Measurements from ENCODE around the gene GPR22.

The GPR22 gene

DNA sequence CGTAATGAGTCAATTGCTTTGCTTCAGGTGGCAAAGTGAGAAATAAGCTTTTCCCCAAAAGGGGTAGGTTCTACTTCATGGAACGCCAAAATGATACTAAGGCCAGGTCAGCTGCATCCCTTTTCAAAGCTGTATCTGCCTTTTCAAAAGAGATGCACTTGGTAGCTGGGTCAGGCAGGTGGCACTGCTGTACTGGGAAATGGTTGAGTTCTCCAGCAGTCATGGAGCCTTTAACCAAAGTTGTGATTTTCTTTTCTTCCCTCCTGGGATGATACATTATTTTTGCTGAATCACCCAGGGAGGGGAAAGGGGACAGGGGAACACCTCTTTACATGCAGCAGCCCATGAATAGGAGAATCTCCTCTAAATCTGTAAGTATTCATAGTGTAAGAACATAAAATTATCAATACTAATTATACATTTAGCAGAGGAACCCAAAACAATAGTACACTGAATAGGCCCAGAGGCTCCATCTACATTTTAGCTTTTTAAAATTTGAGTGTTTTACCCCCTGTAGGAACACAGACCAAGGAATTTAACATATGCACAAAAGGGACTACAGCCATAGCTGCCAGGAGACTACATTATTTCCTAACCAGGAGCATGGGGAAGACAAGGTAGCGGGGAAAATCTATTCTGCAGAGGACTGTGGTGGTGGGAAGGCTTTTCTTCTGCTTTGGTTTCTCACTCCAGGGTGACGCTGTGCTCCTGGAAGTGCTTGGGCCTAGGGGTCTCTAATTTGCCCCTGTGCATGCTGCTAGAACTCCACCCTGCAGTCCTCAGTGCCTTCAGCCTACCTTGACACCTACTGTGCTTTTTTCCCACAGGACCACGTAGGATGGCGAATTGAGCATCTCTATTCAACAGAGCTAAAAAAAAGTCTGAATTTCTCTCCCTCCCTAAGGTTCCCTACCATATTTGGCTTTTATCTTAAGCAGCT, 6.4 kb upstream of the GPR22 start:
- TF ChIP-seq, protein P1, sequence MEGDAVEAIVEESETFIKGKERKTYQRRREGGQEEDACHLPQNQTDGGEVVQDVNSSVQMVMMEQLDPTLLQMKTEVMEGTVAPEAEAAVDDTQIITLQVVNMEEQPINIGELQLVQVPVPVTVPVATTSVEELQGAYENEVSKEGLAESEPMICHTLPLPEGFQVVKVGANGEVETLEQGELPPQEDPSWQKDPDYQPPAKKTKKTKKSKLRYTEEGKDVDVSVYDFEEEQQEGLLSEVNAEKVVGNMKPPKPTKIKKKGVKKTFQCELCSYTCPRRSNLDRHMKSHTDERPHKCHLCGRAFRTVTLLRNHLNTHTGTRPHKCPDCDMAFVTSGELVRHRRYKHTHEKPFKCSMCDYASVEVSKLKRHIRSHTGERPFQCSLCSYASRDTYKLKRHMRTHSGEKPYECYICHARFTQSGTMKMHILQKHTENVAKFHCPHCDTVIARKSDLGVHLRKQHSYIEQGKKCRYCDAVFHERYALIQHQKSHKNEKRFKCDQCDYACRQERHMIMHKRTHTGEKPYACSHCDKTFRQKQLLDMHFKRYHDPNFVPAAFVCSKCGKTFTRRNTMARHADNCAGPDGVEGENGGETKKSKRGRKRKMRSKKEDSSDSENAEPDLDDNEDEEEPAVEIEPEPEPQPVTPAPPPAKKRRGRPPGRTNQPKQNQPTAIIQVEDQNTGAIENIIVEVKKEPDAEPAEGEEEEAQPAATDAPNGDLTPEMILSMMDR (IDR thresholded peaks at IDR 0.05; ENCODE audit: low read depth, low read length): peak; percentile 78
- no peak overlapping the region for H3K4me3 ChIP-seq (ENCODE audit: low read depth, low read length)

DNA sequence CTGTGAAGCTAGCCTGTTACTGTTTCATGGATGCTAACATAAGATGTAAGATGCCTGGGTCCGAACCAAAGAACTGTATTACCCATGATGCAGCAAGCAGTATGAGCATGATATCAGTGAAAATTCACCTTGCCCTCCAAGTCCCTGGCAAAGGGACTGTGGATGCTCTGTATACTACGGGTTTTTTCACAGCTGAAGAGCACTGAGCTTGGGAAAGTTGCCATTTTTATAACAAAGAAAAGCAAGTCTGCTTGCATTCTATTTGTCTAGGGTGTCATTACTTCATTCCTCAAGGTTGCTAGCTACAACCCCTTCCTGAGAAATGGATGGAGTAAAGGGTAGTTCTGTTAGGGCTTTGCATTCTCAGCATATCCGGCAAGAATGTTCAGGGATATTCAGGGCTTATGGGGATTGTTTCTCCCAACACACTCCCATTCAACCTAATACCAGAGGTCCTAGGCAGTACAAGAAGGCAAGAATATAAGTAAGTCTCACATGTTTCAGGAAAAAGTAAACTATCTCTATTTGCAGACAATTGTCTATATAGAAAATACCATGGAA, 5.1 kb upstream of the GPR22 start:
- H3K4me3 ChIP-seq (ENCODE audit: low read depth, low read length): no peak overlapping the region
- TF ChIP-seq, protein P1 (IDR thresholded peaks at IDR 0.05; ENCODE audit: low read depth, low read length): no peak

DNA sequence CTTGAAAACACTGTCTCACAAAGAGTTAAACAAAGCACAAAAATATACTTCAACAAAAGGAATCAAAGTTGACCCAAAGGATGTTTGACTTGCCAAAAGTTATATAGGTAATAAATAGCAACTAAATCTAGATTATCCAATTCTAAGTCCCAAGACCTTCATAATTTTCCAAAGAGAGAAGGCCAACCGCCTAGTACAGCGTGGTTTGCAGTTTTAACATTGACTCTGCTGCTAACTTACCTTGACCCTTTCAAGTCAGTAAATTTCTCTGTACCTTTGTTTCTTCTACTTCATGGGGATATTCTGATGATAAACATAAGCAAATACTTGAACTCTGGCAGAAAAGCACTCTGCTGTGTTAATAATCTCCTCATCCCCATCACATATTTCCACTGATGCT, 1.9 kb upstream of the GPR22 start:
- TF ChIP-seq, protein P1 (IDR thresholded peaks at IDR 0.05; ENCODE audit: low read depth, low read length): no peak

DNA sequence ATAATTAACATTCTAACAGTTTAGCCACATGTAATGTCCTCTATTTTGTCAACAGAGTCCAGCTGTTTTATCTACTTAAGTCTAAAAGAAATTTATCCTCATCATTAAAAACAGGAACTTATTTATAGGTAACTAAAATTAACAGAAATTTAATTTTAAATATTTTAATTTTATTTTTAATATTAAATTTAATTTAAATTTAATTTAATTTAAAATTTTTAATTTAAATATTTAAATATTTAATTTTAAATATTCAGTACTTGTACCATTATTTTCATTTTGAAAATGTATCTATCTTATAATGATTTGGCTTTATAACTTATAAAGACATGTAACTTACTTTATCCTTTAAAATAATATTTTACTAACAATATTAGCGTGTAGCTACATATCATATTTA, 1.0 kb upstream of the GPR22 start:
- TF ChIP-seq, protein P1 (IDR thresholded peaks at IDR 0.05; ENCODE audit: low read depth, low read length): no peak
- H3K4me3 ChIP-seq (ENCODE audit: low read depth, low read length): no peak overlapping the region

More for the DNA sequence above, 1.9 kb upstream of the GPR22 start:
- H3K4me3 ChIP-seq (ENCODE audit: low read depth, low read length): no peak overlapping the region

DNA sequence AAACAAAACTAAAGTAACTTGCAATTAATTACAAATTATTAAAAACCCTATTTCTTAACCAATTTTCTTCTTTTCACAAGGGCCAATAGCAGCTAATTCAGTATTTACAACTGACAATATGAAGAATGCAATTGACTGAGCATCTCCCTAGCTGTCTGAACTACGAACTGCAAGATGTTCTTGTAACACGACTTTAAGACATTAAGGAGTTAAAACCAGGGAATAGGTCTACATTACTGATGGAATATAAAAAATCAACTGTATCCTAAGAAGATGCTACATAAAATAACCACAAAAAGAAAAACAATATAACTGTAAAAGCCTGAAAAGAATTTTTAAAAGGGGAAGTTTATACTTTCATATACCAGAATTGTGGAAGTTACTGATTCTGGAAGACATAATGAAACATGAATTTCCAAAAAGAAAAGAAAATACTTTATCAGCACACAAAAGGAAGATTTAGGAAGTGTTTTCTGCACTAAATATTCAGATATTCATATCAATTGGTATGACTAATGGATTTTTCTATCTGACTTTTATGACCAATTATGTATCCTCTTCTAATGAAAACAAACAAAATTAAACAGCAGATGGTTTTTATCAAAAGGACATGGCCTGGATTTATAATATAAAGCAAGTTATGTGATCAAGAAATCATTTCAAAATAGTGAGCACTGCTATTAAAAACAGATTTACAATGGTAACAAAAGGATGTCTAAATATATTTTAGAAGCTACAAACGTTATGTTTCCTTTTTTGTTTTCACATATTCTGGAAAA, 1.6 kb downstream of the GPR22 start:
- TF ChIP-seq, protein P1 (IDR thresholded peaks at IDR 0.05; ENCODE audit: low read depth, low read length): no peak
- no peak overlapping the region for H3K4me3 ChIP-seq (ENCODE audit: low read depth, low read length)

DNA sequence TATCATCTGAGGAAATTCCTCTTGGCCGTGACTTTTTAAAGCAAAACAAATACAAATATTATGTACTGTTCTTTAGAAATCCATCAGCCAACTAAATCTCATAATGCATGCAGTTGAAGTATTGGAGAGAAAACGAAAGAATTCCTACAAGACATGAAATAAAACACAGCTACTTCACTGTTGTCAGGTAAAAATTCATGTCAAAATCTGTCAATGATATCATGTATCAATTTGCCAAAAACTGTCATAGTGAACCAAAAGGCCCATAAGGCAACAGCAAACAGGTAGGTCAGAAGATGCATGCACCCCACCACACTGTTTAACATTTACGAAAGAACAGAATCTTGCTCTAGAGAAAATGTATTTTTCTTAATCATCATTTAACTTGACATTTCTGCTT, 2.3 kb downstream of the GPR22 start:
- TF ChIP-seq, protein P1 (IDR thresholded peaks at IDR 0.05; ENCODE audit: low read depth, low read length): no peak
- H3K4me3 ChIP-seq (ENCODE audit: low read depth, low read length): no peak overlapping the region
